HCT116 (cell line): ENCODE measurements around the gene BICRA. TPM values are rescaled to one million over a fixed set of nuclear protein-coding genes. Genes with fewer than 3 reads are reported as not detected.

Experiments
- ATAC-seq: fragments of 200-7000 bp; cut with Tn5 transposase; 2 replicates; pipeline ENCODE4 v1.9.1; 2020; ENCODE audit warnings: mild to moderate bottlenecking, moderate library complexity
- BruUV-seq: library from RNA; stranded (reverse); fragments of 400-500 nt; replicated peaks from 2 replicates; lab custom pipeline; 2021; lab: Mats Ljungman, UMichigan
- CTCF ChIA-PET: fragments of 300-600 bp; sonication (Branson Sonifier 250); formaldehyde crosslinking; loops from one replicate; lab custom pipeline; 2021; ENCODE audit warnings: antibody characterized with exemption; lab: Charles Lee
- POLR2A ChIA-PET: fragments of 300-600, 350-600 bp; sonication (Branson Sonifier 250); formaldehyde crosslinking; loops from one replicate; lab custom pipeline; 2021; ENCODE audit warnings: antibody characterized with exemption; lab: Charles Lee
- RAD21 ChIA-PET, 2 experiments: fragments of 300-600 bp; sonication (Branson Sonifier 250); formaldehyde crosslinking; loops; one replicate each; lab custom pipeline; 2023; ENCODE audit warnings: low total read pairs in 2 of 2; ENCODE audit not compliant: uncharacterized antibody in 2 of 2, unreplicated experiment in 2 of 2, low non-redundant PET in 1 of 2; lab: Charles Lee
- DNase-seq: peaks from one replicate; pipeline ENCODE4 v3.0.0-alpha.2; 2010; ENCODE audit warnings: low read depth, low spot score
- H2AFZ ChIP-seq: fragments of 200-600 bp; shearing (Covaris generic), sonication (generic); 2 replicates; pipeline ENCODE4 v1.6.1; 2017; ENCODE audit warnings: low read depth, mixed run types, mixed read lengths, antibody characterized with exemption, low read length; ENCODE audit not compliant: poor library complexity, severe bottlenecking
- H3K27ac ChIP-seq: 2 replicates; pipeline ENCODE4 v1.5.1; 2012; ENCODE audit warnings: low read depth, low read length
- H3K27me3 ChIP-seq: fragments of 200-600 bp; sonication (generic); 2 replicates; pipeline ENCODE4 v1.6.1; 2016; ENCODE audit warnings: mixed run types, low read length, mixed read lengths; ENCODE audit not compliant: insufficient read depth
- H3K36me3 ChIP-seq, 2 experiments: fragments of 200-500 bp in 1 of 2; fragments of 200-600 bp in 1 of 2; sonication (Bioruptor generic) in 1 of 2; sonication (generic) in 1 of 2; 2 replicates each; pipeline versions ENCODE4 v1.5.1 to v1.6.1; 2014 to 2016; ENCODE audit warnings: low read length in 2 of 2, inconsistent platforms in 1 of 2, mixed read lengths in 1 of 2, mixed run types in 1 of 2; ENCODE audit not compliant: insufficient read depth in 2 of 2, control insufficient read depth in 1 of 2
- H3K4me1 ChIP-seq, 2 experiments: fragments of 200-600 bp in 1 of 2; sonication (generic) in 1 of 2; 2 replicates each; pipeline versions ENCODE4 v1.5.1 to v1.6.1; 2012 to 2017; ENCODE audit warnings: low read length in 2 of 2, inconsistent platforms in 1 of 2, mild to moderate bottlenecking in 1 of 2, mixed read lengths in 1 of 2, mixed run types in 1 of 2, moderate library complexity in 1 of 2; ENCODE audit not compliant: insufficient read depth in 2 of 2, control insufficient read depth in 1 of 2
- H3K4me2 ChIP-seq: fragments of 200-600 bp; sonication (generic); 2 replicates; pipeline ENCODE4 v1.6.1; 2017; ENCODE audit warnings: mixed run types, low read length, mixed read lengths
- H3K4me3 ChIP-seq, 2 experiments: fragments of 200-600 bp in 1 of 2; sonication (generic) in 1 of 2; replicated peaks in 1 of 2; 2 replicates each; pipeline ENCODE4 v1.5.1; 2011 to 2016; ENCODE audit warnings: low read length in 2 of 2, control low read depth in 1 of 2, low read depth in 1 of 2, mild to moderate bottlenecking in 1 of 2, mixed read lengths in 1 of 2, mixed run types in 1 of 2
- H3K79me2 ChIP-seq: fragments of 200-600 bp; sonication (generic); 2 replicates; pipeline ENCODE4 v1.6.1; 2017; ENCODE audit warnings: mild to moderate bottlenecking, mixed run types, low read length, moderate library complexity, mixed read lengths; ENCODE audit not compliant: insufficient read depth
- H3K9ac ChIP-seq: fragments of 200-600 bp; sonication (generic); 2 replicates; pipeline ENCODE4 v1.6.1; 2016; ENCODE audit warnings: low read length, mixed read lengths
- H3K9me2 ChIP-seq: fragments of 200-600 bp; sonication (generic), shearing (Covaris generic); 2 replicates; pipeline ENCODE4 v1.6.1; 2017; ENCODE audit warnings: mixed run types, mild to moderate bottlenecking, moderate library complexity; ENCODE audit not compliant: insufficient read depth
- H3K9me3 ChIP-seq, 2 experiments: fragments of 200-500 bp in 1 of 2; fragments of 200-600 bp in 1 of 2; sonication (Bioruptor generic) in 1 of 2; sonication (generic) in 1 of 2; 2 replicates each; pipeline ENCODE4 v1.6.1; 2014 to 2017; ENCODE audit warnings: low read length in 2 of 2, mixed read lengths in 2 of 2, inconsistent platforms in 1 of 2, low read depth in 1 of 2, mild to moderate bottlenecking in 1 of 2, mixed run types in 1 of 2, moderate library complexity in 1 of 2; ENCODE audit not compliant: control insufficient read depth in 1 of 2, insufficient read depth in 1 of 2
- H4K20me1 ChIP-seq: fragments of 200-600 bp; sonication (generic), shearing (Covaris generic); 2 replicates; pipeline ENCODE4 v1.6.1; 2017; ENCODE audit warnings: mixed run types, mild to moderate bottlenecking, moderate library complexity; ENCODE audit not compliant: insufficient read depth
- CBX3 ChIP-seq: IDR thresholded peaks from 2 replicates; pipeline ENCODE4 v1.6.1; 2012; ENCODE audit warnings: low read depth
- JUND ChIP-seq: IDR thresholded peaks from 2 replicates; pipeline ENCODE4 v1.6.1; 2012
- POLR2AphosphoS5 ChIP-seq: IDR thresholded peaks from 2 replicates; pipeline ENCODE4 v1.6.1; 2011; ENCODE audit warnings: mild to moderate bottlenecking, low read depth, low read length, moderate library complexity
- SIN3A ChIP-seq: IDR thresholded peaks from 2 replicates; pipeline ENCODE4 v1.6.1; 2012; ENCODE audit warnings: low read depth
- ZNF274 ChIP-seq: fragments of 200-500 bp; sonication (Bioruptor generic); IDR thresholded peaks from 2 replicates; pipeline ENCODE4 v1.6.1; 2014; ENCODE audit warnings: mild to moderate bottlenecking, low read depth, low read length, inconsistent platforms
- intact Hi-C: fragments of 100-400 bp; cut with micrococcal nuclease; formaldehyde crosslinking; loops from 2 replicates; pipeline ENCODE4 v1.10.0; 2022
- total RNA-seq: library from RNA; stranded (reverse); gene quantifications from one replicate; pipeline ENCODE4 v1.2.1, GENCODE V29; 2021; ENCODE audit not compliant: unreplicated experiment
- TF ChIP-seq, protein P1 (sequence below): IDR thresholded peaks from 2 replicates; pipeline ENCODE4 v1.6.1; 2011; ENCODE audit warnings: mild to moderate bottlenecking, low read length, moderate library complexity; ENCODE audit not compliant: insufficient replicate concordance; ENCODE audit errors: extremely low read depth

BICRA gene
- total RNA-seq, 1 experiment from 2014 or later, result 11.3 TPM

DNA sequence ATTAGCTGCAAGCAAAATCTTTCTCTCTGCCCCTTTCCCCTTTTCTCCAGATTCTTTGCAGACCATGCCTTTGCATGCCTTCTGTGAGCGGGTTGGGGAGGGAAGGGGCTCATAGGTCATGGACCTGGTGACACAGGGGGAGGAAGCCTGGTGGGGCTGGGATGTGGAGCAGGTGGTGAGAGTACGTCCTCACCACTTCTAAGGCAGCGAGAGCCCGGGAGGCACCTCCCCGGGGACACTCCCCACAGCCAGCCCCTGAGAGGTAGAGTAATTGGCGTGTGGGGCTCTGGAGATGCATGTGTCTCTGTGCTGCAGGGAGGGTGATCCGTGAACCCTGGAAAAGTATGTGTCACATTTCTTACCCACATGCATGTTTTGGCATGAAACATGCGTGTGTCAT is 61.8 kb downstream of the BICRA start:
- Histone ChIP-seq H3K9ac (no peak overlapping the region), H3K4me2 (no peak overlapping the region), H3K27me3 (no peaks in the 10 kb centered on the region), H3K9me2 (no peaks in the 10 kb centered on the region), H2AFZ (no peak overlapping the region), H3K36me3 (0 out of 4 replicates have a peak, but pooled peaks cover 0 to 5% of the 10 kb centered on the region in 2 experiments), H3K27ac (no peak overlapping the region)
- RAD21 ChIA-PET, result no interaction called here
- ATAC-seq, result no peak
- TF ChIP-seq, protein P1, sequence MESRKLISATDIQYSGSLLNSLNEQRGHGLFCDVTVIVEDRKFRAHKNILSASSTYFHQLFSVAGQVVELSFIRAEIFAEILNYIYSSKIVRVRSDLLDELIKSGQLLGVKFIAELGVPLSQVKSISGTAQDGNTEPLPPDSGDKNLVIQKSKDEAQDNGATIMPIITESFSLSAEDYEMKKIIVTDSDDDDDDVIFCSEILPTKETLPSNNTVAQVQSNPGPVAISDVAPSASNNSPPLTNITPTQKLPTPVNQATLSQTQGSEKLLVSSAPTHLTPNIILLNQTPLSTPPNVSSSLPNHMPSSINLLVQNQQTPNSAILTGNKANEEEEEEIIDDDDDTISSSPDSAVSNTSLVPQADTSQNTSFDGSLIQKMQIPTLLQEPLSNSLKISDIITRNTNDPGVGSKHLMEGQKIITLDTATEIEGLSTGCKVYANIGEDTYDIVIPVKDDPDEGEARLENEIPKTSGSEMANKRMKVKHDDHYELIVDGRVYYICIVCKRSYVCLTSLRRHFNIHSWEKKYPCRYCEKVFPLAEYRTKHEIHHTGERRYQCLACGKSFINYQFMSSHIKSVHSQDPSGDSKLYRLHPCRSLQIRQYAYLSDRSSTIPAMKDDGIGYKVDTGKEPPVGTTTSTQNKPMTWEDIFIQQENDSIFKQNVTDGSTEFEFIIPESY, result no peak
- TF ChIP-seq JUND (no peak), SIN3A (no peak), POLR2AphosphoS5 (no peak), CBX3 (no peak), ZNF274 (no peak)
- TF ChIP-seq, all 23 proteins: peak for 0
- intact Hi-C loops, result no loop called here
- ChIA-PET CTCF (no interaction called here), POLR2A (no interaction called here)
- H3K9me3 ChIP-seq, result no peaks in the 10 kb centered on the region
- H4K20me1 ChIP-seq, result no peaks in the 10 kb centered on the region
- no TSS peak for BruUV-seq
- H3K79me2 ChIP-seq, result no peaks in the 10 kb centered on the region
- no peak overlapping the region for H3K4me3 ChIP-seq
- peaks cover 5 to 15% of the 10 kb centered on the region in 2 experiments; a peak in 3 of 4 replicates for H3K4me1 ChIP-seq
- no peak for DNase-seq

DNA sequence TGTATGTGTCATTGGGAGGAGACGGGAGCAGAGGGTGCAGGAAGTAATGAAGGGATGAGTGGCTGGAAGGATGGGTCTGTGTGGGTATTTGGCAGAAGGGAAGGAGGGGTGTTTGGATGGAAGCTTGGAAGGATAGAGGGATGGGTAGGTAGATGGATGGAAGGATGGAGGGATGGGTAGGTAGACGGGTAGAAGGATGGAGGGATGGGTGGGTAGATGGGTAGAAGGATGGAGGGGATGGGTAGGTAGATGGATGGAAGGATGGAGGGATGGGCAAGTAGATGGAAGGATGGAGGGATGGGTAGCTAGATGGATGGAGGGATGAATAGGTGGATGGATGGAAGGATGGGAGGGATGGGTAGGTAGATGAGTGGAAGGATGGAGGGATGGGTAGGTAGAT is 62.6 kb downstream of the BICRA start:
- Histone ChIP-seq H3K4me3 (no peak overlapping the region), H3K9ac (no peak overlapping the region), H4K20me1 (no peaks in the 10 kb centered on the region), H3K9me3 (no peaks in the 10 kb centered on the region), H3K79me2 (no peaks in the 10 kb centered on the region), H3K27me3 (no peaks in the 10 kb centered on the region), H2AFZ (no peak overlapping the region), H3K4me1 (peaks cover 5 to 10% of the 10 kb centered on the region in 2 experiments; a peak in 2 of 4 replicates), H3K27ac (no peak overlapping the region), H3K36me3 (0 out of 4 replicates have a peak, but pooled peaks cover 0 to 5% of the 10 kb centered on the region in 2 experiments), H3K9me2 (no peaks in the 10 kb centered on the region), H3K4me2 (no peak overlapping the region)
- no peak for ATAC-seq
- ChIA-PET POLR2A (no interaction called here), RAD21 (no interaction called here), CTCF (no interaction called here)
- no peak for DNase-seq
- intact Hi-C loops, result no loop called here
- no TSS peak for BruUV-seq
- no peak for TF ChIP-seq JUND
